WTC11 (cell line): Measurements from ENCODE around the gene GBP1. TPM values are rescaled to one million over a fixed set of nuclear protein-coding genes. Genes with fewer than 3 reads are reported as not detected.
"Not testable (repeated sequence)": the region's sequence is repeated elsewhere in the genome, so short reads cannot be mapped to it uniquely, and the experiment has no call there.

Experiments used
- ATAC-seq: fragments of 200-7000 bp; cut with Tn5 transposase; 2 replicates; pipeline ENCODE4 v1.10.0; 2021; ENCODE audit warnings: mild to moderate bottlenecking, moderate library complexity
- CTCF ChIA-PET: fragments of 300-600 bp; sonication (Branson Sonifier 250); formaldehyde crosslinking; loops from one replicate; lab custom pipeline; 2021; ENCODE audit warnings: antibody characterized with exemption; lab: Charles Lee
- POLR2A ChIA-PET: fragments of 350-600 bp; sonication (Branson Sonifier 250); formaldehyde crosslinking; loops from one replicate; lab custom pipeline; 2021; ENCODE audit warnings: antibody characterized with exemption; lab: Charles Lee
- DNase-seq: peaks from one replicate; pipeline ENCODE4 v3.0.0; 2021; ENCODE audit warnings: low spot score
- H3K27ac Mint-ChIP-seq: 2 replicates; pipeline ENCODE4 v1.8.0; 2021; ENCODE audit warnings: mixed read lengths
- H3K27me3 Mint-ChIP-seq: 2 replicates; pipeline ENCODE4 v1.8.0; 2021; ENCODE audit warnings: low read depth, mild to moderate bottlenecking, moderate library complexity, mixed read lengths
- H3K36me3 Mint-ChIP-seq: 2 replicates; pipeline ENCODE4 v1.8.0; 2021; ENCODE audit warnings: mixed read lengths
- H3K4me1 Mint-ChIP-seq: 2 replicates; pipeline ENCODE4 v1.8.0; 2022; ENCODE audit warnings: mixed read lengths
- H3K4me3 Mint-ChIP-seq: 2 replicates; pipeline ENCODE4 v1.8.0; 2021; ENCODE audit warnings: mild to moderate bottlenecking, moderate library complexity, mixed read lengths
- H3K9me3 Mint-ChIP-seq: 2 replicates; pipeline ENCODE4 v1.8.0; 2021; ENCODE audit warnings: mixed read lengths
- AR ChIP-seq: fragments of 250-450 bp; sonication (Bioruptor Pico); IDR thresholded peaks from 2 replicates; pipeline ENCODE4 v1.9.0; 2021; ENCODE audit warnings: mild to moderate bottlenecking
- CDX4 ChIP-seq: fragments of 250-450 bp; sonication (Bioruptor Pico); IDR thresholded peaks from 2 replicates; pipeline ENCODE4 v1.9.0; 2021; ENCODE audit warnings: moderate library complexity, mild to moderate bottlenecking, inconsistent platforms, borderline replicate concordance
- ELF4 ChIP-seq: sonication (generic); formaldehyde crosslinking; IDR thresholded peaks from 2 replicates; pipeline ENCODE4 v1.8.1; 2022; ENCODE audit warnings: low read depth, mild to moderate bottlenecking, moderate library complexity, missing genetic modification reagents
- GRHL2 ChIP-seq: fragments of 250-450 bp; sonication (Bioruptor Pico); IDR thresholded peaks from 2 replicates; pipeline ENCODE4 v1.8.0; 2022; ENCODE audit warnings: mild to moderate bottlenecking, moderate library complexity; ENCODE audit not compliant: insufficient replicate concordance, severe bottlenecking
- IRF1 ChIP-seq: sonication (generic); formaldehyde crosslinking; IDR thresholded peaks from 2 replicates; pipeline ENCODE4 v1.8.0; 2023; ENCODE audit warnings: missing genetic modification reagents
- JAZF1 ChIP-seq: fragments of 250-450 bp; sonication (Bioruptor Pico); IDR thresholded peaks from 2 replicates; pipeline ENCODE4 v1.9.0; 2021; ENCODE audit warnings: moderate library complexity, mild to moderate bottlenecking, inconsistent platforms
- JUN ChIP-seq: sonication (generic); formaldehyde crosslinking; IDR thresholded peaks from 2 replicates; pipeline ENCODE4 v1.8.0; 2023; ENCODE audit warnings: mild to moderate bottlenecking, missing genetic modification reagents
- SMAD4 ChIP-seq: sonication (generic); formaldehyde crosslinking; IDR thresholded peaks from 2 replicates; pipeline ENCODE4 v1.8.0; 2022; ENCODE audit warnings: mild to moderate bottlenecking, missing genetic modification reagents
- USF2 ChIP-seq: sonication (generic); formaldehyde crosslinking; IDR thresholded peaks from 2 replicates; pipeline ENCODE4 v1.8.1; 2023; ENCODE audit warnings: mild to moderate bottlenecking, missing genetic modification reagents, moderate library complexity
- ZBTB43 ChIP-seq: sonication (generic); formaldehyde crosslinking; IDR thresholded peaks from 2 replicates; pipeline ENCODE4 v1.8.1; 2023; ENCODE audit warnings: mild to moderate bottlenecking, missing genetic modification reagents
- ZNF281 ChIP-seq: sonication (generic); formaldehyde crosslinking; IDR thresholded peaks from 2 replicates; pipeline ENCODE4 v1.8.0; 2023; ENCODE audit warnings: mild to moderate bottlenecking, missing genetic modification reagents
- ZNF317 ChIP-seq: sonication (generic); formaldehyde crosslinking; IDR thresholded peaks from 2 replicates; pipeline ENCODE4 v1.8.1; 2023; ENCODE audit warnings: low read depth, mild to moderate bottlenecking, moderate library complexity, missing genetic modification reagents, borderline replicate concordance
- ZNF532 ChIP-seq: fragments of 250-450 bp; sonication (Bioruptor Pico); IDR thresholded peaks from 2 replicates; pipeline ENCODE4 v1.9.0; 2021; ENCODE audit warnings: mild to moderate bottlenecking, borderline replicate concordance
- total RNA-seq: library from RNA; stranded (reverse); gene quantifications from 3 replicates; pipeline ENCODE4 v1.2.3, GENCODE V29; 2021

GBP1 gene
- total RNA-seq, 1 experiment from 2014 or later: 0.20 TPM

- DNase-seq (no peak), ATAC-seq (no peak)
- H3K27ac Mint-ChIP-seq: no peak overlapping the region
- no peak for TF ChIP-seq SMAD4 (CRISPR knock-in tag)
- TF ChIP-seq GRHL2 (CRISPR knock-in tag): no peak
- no peak for TF ChIP-seq AR (CRISPR knock-in tag)
- TF ChIP-seq ZNF532 (CRISPR knock-in tag): no peak
- TF ChIP-seq ZNF281: no peak
- no peak for TF ChIP-seq USF2 (CRISPR knock-in tag)
- TF ChIP-seq JAZF1 (CRISPR knock-in tag): no peak
- TF ChIP-seq IRF1 (CRISPR knock-in tag): no peak
- no peak for TF ChIP-seq JUN (CRISPR knock-in tag)
- no peak for TF ChIP-seq ZBTB43 (CRISPR knock-in tag)
- TF ChIP-seq ZNF317 (CRISPR knock-in tag): no peak
- no peak for TF ChIP-seq ELF4
- no peak for TF ChIP-seq CDX4 (CRISPR knock-in tag)
- H3K9me3 Mint-ChIP-seq: peaks cover 3% of the 10 kb centered on the region; the same call in 1 of the 2 replicates
- CTCF ChIA-PET: interaction anchor here (1.3 kb wide), 1 partner anchor 38 kb away, joined by 5 read pairs; no protein-coding TSS in a partner anchor
- H3K36me3 Mint-ChIP-seq: no peaks in the 10 kb centered on the region
- H3K4me3 Mint-ChIP-seq: no peak overlapping the region
- no peaks in the 10 kb centered on the region for H3K4me1 Mint-ChIP-seq
- no peaks in the 10 kb centered on the region; the same call in 1 of the 2 replicates for H3K27me3 Mint-ChIP-seq
- POLR2A ChIA-PET: no interaction called here
Observed at GRCh38 chr1:89047734-89048133, 17.3 kb downstream of the GBP1 start.

GRCh38 chr1:89046318-89047183, 18.5 kb downstream of the GBP1 start:
- POLR2A ChIA-PET, H3K9me3 Mint-ChIP-seq, H3K4me1 Mint-ChIP-seq, H3K4me3 Mint-ChIP-seq, DNase-seq, H3K36me3 Mint-ChIP-seq, H3K27me3 Mint-ChIP-seq, H3K27ac Mint-ChIP-seq: not testable (repeated sequence)
- CTCF ChIA-PET: interaction anchor here (0.9 to 1.3 kb wide), 2 partner anchors 24 to 39 kb away, joined by 3 to 5 read pairs; partner anchors contain the start of gene GBP3
- ATAC-seq: peak; percentile 60; the same call in 1 of the 2 replicates
